ENCODE data around the gene RASL10B.

DNA sequence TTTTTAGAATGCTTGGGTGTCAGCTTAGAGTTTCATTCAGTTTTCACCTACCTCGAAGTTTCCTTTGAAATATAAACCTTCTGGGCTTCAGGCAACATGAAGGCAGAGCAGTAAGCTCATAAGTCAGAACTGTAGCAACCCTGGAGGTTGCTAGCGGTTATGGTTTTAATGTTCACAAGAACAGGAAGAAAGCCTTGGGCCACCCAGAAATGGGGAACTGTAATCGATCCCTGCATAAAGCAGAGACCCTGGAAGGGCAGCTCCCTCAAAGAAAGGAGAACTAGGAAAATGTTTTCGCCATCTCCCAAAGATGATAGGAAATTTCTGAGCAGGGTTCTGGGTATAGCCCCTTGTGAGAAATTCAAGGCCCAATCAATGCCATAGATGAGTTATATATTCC is 47.8 kb upstream of the RASL10B start:
- TF ChIP-seq, protein P1, sequence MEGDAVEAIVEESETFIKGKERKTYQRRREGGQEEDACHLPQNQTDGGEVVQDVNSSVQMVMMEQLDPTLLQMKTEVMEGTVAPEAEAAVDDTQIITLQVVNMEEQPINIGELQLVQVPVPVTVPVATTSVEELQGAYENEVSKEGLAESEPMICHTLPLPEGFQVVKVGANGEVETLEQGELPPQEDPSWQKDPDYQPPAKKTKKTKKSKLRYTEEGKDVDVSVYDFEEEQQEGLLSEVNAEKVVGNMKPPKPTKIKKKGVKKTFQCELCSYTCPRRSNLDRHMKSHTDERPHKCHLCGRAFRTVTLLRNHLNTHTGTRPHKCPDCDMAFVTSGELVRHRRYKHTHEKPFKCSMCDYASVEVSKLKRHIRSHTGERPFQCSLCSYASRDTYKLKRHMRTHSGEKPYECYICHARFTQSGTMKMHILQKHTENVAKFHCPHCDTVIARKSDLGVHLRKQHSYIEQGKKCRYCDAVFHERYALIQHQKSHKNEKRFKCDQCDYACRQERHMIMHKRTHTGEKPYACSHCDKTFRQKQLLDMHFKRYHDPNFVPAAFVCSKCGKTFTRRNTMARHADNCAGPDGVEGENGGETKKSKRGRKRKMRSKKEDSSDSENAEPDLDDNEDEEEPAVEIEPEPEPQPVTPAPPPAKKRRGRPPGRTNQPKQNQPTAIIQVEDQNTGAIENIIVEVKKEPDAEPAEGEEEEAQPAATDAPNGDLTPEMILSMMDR (IDR thresholded peaks at IDR 0.05) = no peak
- TF ChIP-seq POLR2A (IDR thresholded peaks at IDR 0.05) = no peak

Data from thyroid gland (tissue), 4 donors.